HepG2 (cell line): ENCODE data around the gene SNX24.

Source experiments
- ETV5 ChIP-seq: IDR thresholded peaks from 2 replicates; pipeline ENCODE4 v1.6.1; 2018; ENCODE audit warnings: missing biosample characterization, missing genetic modification reagents, inconsistent platforms, borderline replicate concordance
- JUNB ChIP-seq: sonication (generic); formaldehyde crosslinking; IDR thresholded peaks from 2 replicates; pipeline ENCODE4 v1.8.0; 2022; ENCODE audit warnings: missing genetic modification reagents, mild to moderate bottlenecking, borderline replicate concordance
- KDM5B ChIP-seq: sonication (generic); formaldehyde crosslinking; IDR thresholded peaks from 2 replicates; pipeline ENCODE4 v1.4.0; 2020; ENCODE audit warnings: missing genetic modification reagents, mild to moderate bottlenecking, borderline replicate concordance
- PLRG1 ChIP-seq: fragments of 450-650 bp; conservative IDR thresholded peaks from 2 replicates; pipeline ENCODE4 v1.6.1; 2016
- POLR2AphosphoS5 ChIP-seq: IDR thresholded peaks from 2 replicates; pipeline ENCODE4 v1.6.1; 2012; ENCODE audit warnings: low read depth, low read length
- PPARG ChIP-seq: conservative IDR thresholded peaks from 2 replicates; pipeline ENCODE4 v1.6.1; 2016; ENCODE audit warnings: missing biosample characterization, missing genetic modification reagents
- RBM22 ChIP-seq: fragments of 200-400 bp; formaldehyde crosslinking; optimal IDR thresholded peaks from 2 replicates; pipeline ENCODE3; 2017; ENCODE audit warnings: mild to moderate bottlenecking, low read length, moderate library complexity
- YY1 ChIP-seq: IDR thresholded peaks from 2 replicates; pipeline ENCODE4 v1.6.1; 2011; ENCODE audit warnings: low read length, low read depth, moderate library complexity, mild to moderate bottlenecking; ENCODE audit not compliant: insufficient read depth, insufficient replicate concordance
- ZBTB7A ChIP-seq: sonication (generic); formaldehyde crosslinking; IDR thresholded peaks from 2 replicates; pipeline ENCODE4 v1.8.0; 2022; ENCODE audit warnings: mild to moderate bottlenecking, missing genetic modification reagents
- ZNF644 ChIP-seq: IDR thresholded peaks from 2 replicates; pipeline ENCODE4 v1.6.1; 2016; ENCODE audit warnings: low read depth
- TF ChIP-seq, protein P1 (sequence below): sonication (generic); formaldehyde crosslinking; IDR thresholded peaks from 2 replicates; pipeline ENCODE4 v1.5.0; 2020; ENCODE audit warnings: mild to moderate bottlenecking, missing genetic modification reagents, moderate library complexity
- TF ChIP-seq, protein P2 (sequence below): sonication (generic); formaldehyde crosslinking; IDR thresholded peaks from 2 replicates; pipeline ENCODE4 v1.5.0; 2020; ENCODE audit warnings: mild to moderate bottlenecking, missing genetic modification reagents

DNA sequence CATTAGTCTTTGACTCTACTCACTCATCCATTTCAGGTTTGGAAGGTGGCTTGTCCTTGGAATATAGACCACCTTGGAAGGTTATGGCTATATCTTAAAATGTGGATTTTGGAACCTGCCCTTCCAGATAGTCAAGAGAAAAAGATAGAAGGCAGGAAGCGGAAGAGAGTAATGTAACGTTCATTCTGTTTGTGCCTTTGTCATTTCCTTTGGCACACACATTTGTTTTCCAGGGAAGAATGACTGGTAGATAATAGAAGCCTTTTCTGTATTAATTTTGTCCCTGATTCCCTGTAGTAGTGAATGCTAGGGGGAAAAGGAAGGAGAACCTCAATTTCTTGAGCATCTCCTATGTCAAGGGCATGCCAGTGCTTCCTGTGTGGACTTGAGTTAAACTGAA is 136.4 kb downstream of the SNX24 start:
- TF ChIP-seq, protein P1, sequence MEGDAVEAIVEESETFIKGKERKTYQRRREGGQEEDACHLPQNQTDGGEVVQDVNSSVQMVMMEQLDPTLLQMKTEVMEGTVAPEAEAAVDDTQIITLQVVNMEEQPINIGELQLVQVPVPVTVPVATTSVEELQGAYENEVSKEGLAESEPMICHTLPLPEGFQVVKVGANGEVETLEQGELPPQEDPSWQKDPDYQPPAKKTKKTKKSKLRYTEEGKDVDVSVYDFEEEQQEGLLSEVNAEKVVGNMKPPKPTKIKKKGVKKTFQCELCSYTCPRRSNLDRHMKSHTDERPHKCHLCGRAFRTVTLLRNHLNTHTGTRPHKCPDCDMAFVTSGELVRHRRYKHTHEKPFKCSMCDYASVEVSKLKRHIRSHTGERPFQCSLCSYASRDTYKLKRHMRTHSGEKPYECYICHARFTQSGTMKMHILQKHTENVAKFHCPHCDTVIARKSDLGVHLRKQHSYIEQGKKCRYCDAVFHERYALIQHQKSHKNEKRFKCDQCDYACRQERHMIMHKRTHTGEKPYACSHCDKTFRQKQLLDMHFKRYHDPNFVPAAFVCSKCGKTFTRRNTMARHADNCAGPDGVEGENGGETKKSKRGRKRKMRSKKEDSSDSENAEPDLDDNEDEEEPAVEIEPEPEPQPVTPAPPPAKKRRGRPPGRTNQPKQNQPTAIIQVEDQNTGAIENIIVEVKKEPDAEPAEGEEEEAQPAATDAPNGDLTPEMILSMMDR (CRISPR knock-in tag): no peak
- no peak for TF ChIP-seq RBM22
- TF ChIP-seq, protein P2, sequence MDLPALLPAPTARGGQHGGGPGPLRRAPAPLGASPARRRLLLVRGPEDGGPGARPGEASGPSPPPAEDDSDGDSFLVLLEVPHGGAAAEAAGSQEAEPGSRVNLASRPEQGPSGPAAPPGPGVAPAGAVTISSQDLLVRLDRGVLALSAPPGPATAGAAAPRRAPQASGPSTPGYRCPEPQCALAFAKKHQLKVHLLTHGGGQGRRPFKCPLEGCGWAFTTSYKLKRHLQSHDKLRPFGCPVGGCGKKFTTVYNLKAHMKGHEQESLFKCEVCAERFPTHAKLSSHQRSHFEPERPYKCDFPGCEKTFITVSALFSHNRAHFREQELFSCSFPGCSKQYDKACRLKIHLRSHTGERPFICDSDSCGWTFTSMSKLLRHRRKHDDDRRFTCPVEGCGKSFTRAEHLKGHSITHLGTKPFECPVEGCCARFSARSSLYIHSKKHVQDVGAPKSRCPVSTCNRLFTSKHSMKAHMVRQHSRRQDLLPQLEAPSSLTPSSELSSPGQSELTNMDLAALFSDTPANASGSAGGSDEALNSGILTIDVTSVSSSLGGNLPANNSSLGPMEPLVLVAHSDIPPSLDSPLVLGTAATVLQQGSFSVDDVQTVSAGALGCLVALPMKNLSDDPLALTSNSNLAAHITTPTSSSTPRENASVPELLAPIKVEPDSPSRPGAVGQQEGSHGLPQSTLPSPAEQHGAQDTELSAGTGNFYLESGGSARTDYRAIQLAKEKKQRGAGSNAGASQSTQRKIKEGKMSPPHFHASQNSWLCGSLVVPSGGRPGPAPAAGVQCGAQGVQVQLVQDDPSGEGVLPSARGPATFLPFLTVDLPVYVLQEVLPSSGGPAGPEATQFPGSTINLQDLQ: no peak
- TF ChIP-seq PPARG (CRISPR knock-in tag): no peak
- no peak for TF ChIP-seq KDM5B
- TF ChIP-seq ZNF644: no peak
- TF ChIP-seq JUNB (CRISPR knock-in tag): no peak
- TF ChIP-seq YY1: no peak
- TF ChIP-seq ETV5 (CRISPR knock-in tag): no peak
- no peak for TF ChIP-seq PLRG1
- no peak for TF ChIP-seq POLR2AphosphoS5
- no peak for TF ChIP-seq ZBTB7A
